Small intestine (tissue), 7 donors: ENCODE results near the gene ACTRT3. TPM values are rescaled to one million over a fixed set of nuclear protein-coding genes. Genes with fewer than 3 reads are reported as not detected.

Source experiments
- DNase-seq, 2 donors: peaks; one replicate each; pipeline versions ENCODE4 v3.0.0 to v3.0.0-alpha.2; 2013
- FAIRE-seq: peaks from 2 replicates; lab custom pipeline; 2012; peaks lifted over from hg19 to GRCh38; lab: Jason Lieb, UNC
- H3K27ac ChIP-seq, 3 donors: one replicate each; pipeline ENCODE4 v1.5.1; 2013; ENCODE audit warnings: low read length in 2 of 3, mild to moderate bottlenecking in 2 of 3, control low read depth in 1 of 3, inconsistent platforms in 1 of 3, low read depth in 1 of 3, moderate library complexity in 1 of 3
- H3K27me3 ChIP-seq, 3 donors: one replicate each; pipeline ENCODE4 v1.6.1; 2013; ENCODE audit warnings: low read length in 3 of 3, inconsistent platforms in 1 of 3; ENCODE audit not compliant: control insufficient read depth in 3 of 3, insufficient read depth in 3 of 3
- H3K36me3 ChIP-seq, 3 donors: one replicate each; pipeline ENCODE4 v1.6.1; 2013; ENCODE audit warnings: low read length in 3 of 3, inconsistent platforms in 1 of 3, low read depth in 1 of 3, mild to moderate bottlenecking in 1 of 3, moderate library complexity in 1 of 3; ENCODE audit not compliant: control insufficient read depth in 3 of 3, insufficient read depth in 2 of 3
- H3K4me1 ChIP-seq, 3 donors: one replicate each; pipeline ENCODE4 v1.6.1; 2013; ENCODE audit warnings: low read length in 2 of 3, inconsistent platforms in 1 of 3, low read depth in 1 of 3, mild to moderate bottlenecking in 1 of 3, moderate library complexity in 1 of 3; ENCODE audit not compliant: control insufficient read depth in 3 of 3, insufficient read depth in 2 of 3
- H3K4me3 ChIP-seq, 3 donors: one replicate each; pipeline ENCODE4 v1.5.1; 2013; ENCODE audit warnings: low read length in 3 of 3, control low read depth in 1 of 3, inconsistent platforms in 1 of 3, low read depth in 1 of 3, mild to moderate bottlenecking in 1 of 3, moderate library complexity in 1 of 3
- H3K9me3 ChIP-seq, 2 donors: one replicate each; pipeline ENCODE4 v1.6.1; 2013; ENCODE audit warnings: low read depth in 1 of 2, low read length in 1 of 2; ENCODE audit not compliant: control insufficient read depth in 2 of 2, insufficient read depth in 1 of 2
- WGBS, 3 donors: extraction: QIAGEN DNeasy Blood & Tissue Kit; methylation state at CpG; one replicate each; pipeline ENCODE4 v1.1.7; 2013; 5-methylcytosine and 5-hydroxymethylcytosine counted together
- polyA plus RNA-seq, 4 donors: library from polyadenylated mRNA; stranded (reverse) in 3 of 4; unstranded in 1 of 4; fragments of 200-250 nt in 3 of 4; fragments of 120-200 nt in 1 of 4; gene quantifications; one replicate each; pipeline versions ENCODE4 v1.2.1 to v1.2.3, GENCODE V29; 2013
- donor health status: healthy with polysubstance abuse.
- donor health status: control.
- donor health status: control.
- donor health status: Bipolar disorder and iron deficiency.
- donor health status: healthy.

The ACTRT3 gene
- polyA plus RNA-seq, 4 donors, result 1.3 to 13.6 (median 1.7) TPM

- Histone ChIP-seq H3K9me3 (no peaks in the 10 kb centered on the region), H3K4me3 (no peak overlapping the region), H3K4me1 (no peaks in the 10 kb centered on the region), H3K36me3 (peaks cover 13 to 22% (median 17%) of the 10 kb centered on the region in 3 donors), H3K27me3 (no peaks in the 10 kb centered on the region), H3K27ac (no peak overlapping the region)
- FAIRE-seq (no peak), DNase-seq (no peak)
- 75 to 81% (median 79%) methylated on average over 4 of the region's 4 CpGs for WGBS, 3 donors
Observed at GRCh38 chr3:169781209-169781855, 12.0 kb upstream of the ACTRT3 start.

- WGBS, 3 donors, result 55 to 63% (median 58%) methylated on average over 2 of the region's 2 CpGs
- Histone ChIP-seq H3K36me3 (peaks cover 13 to 18% (median 17%) of the 10 kb centered on the region in 3 donors), H3K4me3 (no peak overlapping the region), H3K4me1 (no peaks in the 10 kb centered on the region), H3K27ac (no peak overlapping the region), H3K9me3 (no peaks in the 10 kb centered on the region), H3K27me3 (no peaks in the 10 kb centered on the region)
- FAIRE-seq (no peak), DNase-seq (peak in 1 of 2 donors; percentile 19)
Observed at GRCh38 chr3:169780742-169781141, 11.4 kb upstream of the ACTRT3 start.

GRCh38 chr3:169777822-169778221 is 8.5 kb upstream of the ACTRT3 start:
- 73 to 89% (median 84%) methylated on average over 4 of the region's 4 CpGs for WGBS, 3 donors
- Histone ChIP-seq H3K27me3 (no peaks in the 10 kb centered on the region), H3K4me3 (no peak overlapping the region), H3K36me3 (peaks cover 13 to 18% (median 14%) of the 10 kb centered on the region in 3 donors), H3K9me3 (no peaks in the 10 kb centered on the region), H3K4me1 (peaks cover 0 to 6% (median 4%) of the 10 kb centered on the region in 3 donors), H3K27ac (no peak overlapping the region)
- no peak for FAIRE-seq
- DNase-seq, result no peak

GRCh38 chr3:169774186-169774585 is 4.8 kb upstream of the ACTRT3 start:
- peak overlapping the region in 2 of 3 donors; percentile 59 to 90 for H3K4me3 ChIP-seq
- DNase-seq, result no peak
- peak overlapping the region in 2 of 3 donors; percentile 48 to 99 for H3K27ac ChIP-seq
- H3K36me3 ChIP-seq, result peaks cover 4 to 10% (median 8%) of the 10 kb centered on the region in 3 donors
- no peaks in the 10 kb centered on the region for H3K9me3 ChIP-seq
- no peak for FAIRE-seq
- H3K27me3 ChIP-seq, result no peaks in the 10 kb centered on the region
- WGBS, 3 donors, result 14 to 44% (median 32%) methylated on average over 5 of the region's 5 CpGs
- H3K4me1 ChIP-seq, result peaks cover 0 to 6% (median 4%) of the 10 kb centered on the region in 3 donors

GRCh38 chr3:169772897-169773816 is 3.8 kb upstream of the ACTRT3 start, which contains the start of gene MYNN:
MYNN (plus strand) TSS chr3:169773396; CDS start chr3:169774296, 900 bp downstream.
- H3K9me3 ChIP-seq, result no peaks in the 10 kb centered on the region
- peaks cover 0 to 6% (median 4%) of the 10 kb centered on the region in 3 donors for H3K4me1 ChIP-seq
- peak within 1 kb of the TSS; percentile 59 to 90 (median 83) for H3K4me3 ChIP-seq
- no peaks in the 10 kb centered on the region for H3K27me3 ChIP-seq
- FAIRE-seq (no peak), DNase-seq (peak; percentile 93 to 99)
- H3K36me3 ChIP-seq, result peaks cover 2 to 7% (median 7%) of the 10 kb centered on the region in 3 donors
- H3K27ac ChIP-seq, result peak within 1 kb of the TSS; percentile 96 to 99 (median 97)
- WGBS, 3 donors, result 0 to 1% (median 1%) methylated on average over 60 to 61 of the region's 61 CpGs

- DNase-seq (peak; percentile 67 to 88), FAIRE-seq (no peak)
- Histone ChIP-seq H3K4me1 (peaks cover 0 to 6% (median 4%) of the 10 kb centered on the region in 3 donors), H3K36me3 (peaks cover 0 to 6% (median 2%) of the 10 kb centered on the region in 3 donors), H3K9me3 (no peaks in the 10 kb centered on the region), H3K27ac (peak overlapping the region; percentile 96 to 99 (median 97)), H3K27me3 (no peaks in the 10 kb centered on the region), H3K4me3 (peak overlapping the region; percentile 59 to 90 (median 83))
- WGBS, 3 donors, result 0 to 1% (median 0%) methylated on average over 15 of the region's 15 CpGs
Observed at GRCh38 chr3:169772305-169772896, 3.0 kb upstream of the ACTRT3 start.

GRCh38 chr3:169771497-169772304 is 2.3 kb upstream of the ACTRT3 start:
- DNase-seq (peak; percentile 87 to 93), FAIRE-seq (no peak)
- 0% methylated on average over 27 of the region's 27 CpGs for WGBS, 3 donors
- H3K9me3 ChIP-seq, result no peaks in the 10 kb centered on the region
- H3K27me3 ChIP-seq, result no peaks in the 10 kb centered on the region
- peak overlapping the region; percentile 22 to 90 (median 59) for H3K4me3 ChIP-seq
- peak overlapping the region; percentile 96 to 99 (median 97) for H3K27ac ChIP-seq
- H3K36me3 ChIP-seq, result peaks cover 0 to 5% (median 2%) of the 10 kb centered on the region in 3 donors
- peaks cover 0 to 6% (median 4%) of the 10 kb centered on the region in 3 donors for H3K4me1 ChIP-seq
